IMR-90 (cell line): ENCODE results near the gene NHSL1. TPM values are rescaled to one million over a fixed set of nuclear protein-coding genes. Genes with fewer than 3 reads are reported as not detected.

Source experiments
- ATAC-seq: fragments of 200-7000 bp; cut with Tn5 transposase; 2 replicates; pipeline ENCODE4 v1.9.1; 2020; ENCODE audit warnings: low read depth, mild to moderate bottlenecking, moderate library complexity
- BruUV-seq: library from RNA; stranded (reverse); fragments of 400-500 nt; replicated peaks from 2 replicates; lab custom pipeline; 2021; lab: Mats Ljungman, UMichigan
- CTCF ChIA-PET: fragments of 300-600 bp; formaldehyde crosslinking; extraction: SDS; loops from one replicate; lab custom pipeline; 2021; ENCODE audit warnings: antibody characterized with exemption; lab: Yijun Ruan, JAX
- POLR2A ChIA-PET: fragments of 300-600 bp; sonication (Branson Sonifier 250); formaldehyde crosslinking; loops from one replicate; lab custom pipeline; 2022; ENCODE audit warnings: antibody characterized with exemption; ENCODE audit not compliant: unreplicated experiment; lab: Charles Lee
- DNase-seq: peaks from one replicate; pipeline ENCODE4 v3.0.0; 2013
- H2AFZ ChIP-seq: replicated peaks from 2 replicates; pipeline ENCODE3; 2013; ENCODE audit warnings: low read length, mild to moderate bottlenecking; ENCODE audit not compliant: poor library complexity
- H2AK5ac ChIP-seq: 2 replicates; pipeline ENCODE4 v1.6.1; 2013; ENCODE audit warnings: low read depth, low read length, inconsistent platforms
- H2AK9ac ChIP-seq: replicated peaks from 2 replicates; pipeline ENCODE3; 2013; ENCODE audit warnings: mild to moderate bottlenecking, low read depth, low read length, moderate library complexity; ENCODE audit not compliant: poor library complexity
- H2BK120ac ChIP-seq: 2 replicates; pipeline ENCODE4 v1.6.1; 2013; ENCODE audit warnings: low read depth, low read length, inconsistent platforms
- H2BK15ac ChIP-seq: 3 replicates; pipeline ENCODE4 v1.6.1; 2013; ENCODE audit warnings: low read depth, low read length, inconsistent platforms
- H2BK20ac ChIP-seq: 2 replicates; pipeline ENCODE4 v1.6.1; 2013; ENCODE audit warnings: low read depth, mild to moderate bottlenecking, inconsistent platforms, low read length, moderate library complexity
- H2BK5ac ChIP-seq: 2 replicates; pipeline ENCODE4 v1.6.1; 2013; ENCODE audit warnings: mild to moderate bottlenecking, low read depth, low read length, inconsistent platforms; ENCODE audit not compliant: poor library complexity, severe bottlenecking
- H3K14ac ChIP-seq: replicated peaks from 2 replicates; pipeline ENCODE4 v1.6.1; 2013; ENCODE audit warnings: low read depth, low read length, inconsistent platforms
- H3K18ac ChIP-seq: 2 replicates; pipeline ENCODE4 v1.6.1; 2013; ENCODE audit warnings: low read depth, low read length, control low read depth
- H3K23ac ChIP-seq: 2 replicates; pipeline ENCODE4 v1.6.1; 2013; ENCODE audit warnings: low read depth, low read length, inconsistent platforms
- H3K27ac ChIP-seq: 2 replicates; pipeline ENCODE4 v1.5.1; 2013; ENCODE audit warnings: mild to moderate bottlenecking, control low read depth, low read length; ENCODE audit not compliant: insufficient read depth
- H3K27me3 ChIP-seq: 2 replicates; pipeline ENCODE4 v1.6.1; 2013; ENCODE audit warnings: low read length; ENCODE audit not compliant: control insufficient read depth, insufficient read depth
- H3K36me3 ChIP-seq: 2 replicates; pipeline ENCODE4 v1.6.1; 2013; ENCODE audit warnings: low read length, mixed read lengths; ENCODE audit not compliant: control insufficient read depth, insufficient read depth
- H3K4ac ChIP-seq: 2 replicates; pipeline ENCODE4 v1.6.1; 2013; ENCODE audit warnings: low read depth, low read length, inconsistent platforms
- H3K4me1 ChIP-seq: 2 replicates; pipeline ENCODE4 v1.6.1; 2013; ENCODE audit warnings: low read length, mixed read lengths; ENCODE audit not compliant: control insufficient read depth, insufficient read depth
- H3K4me2 ChIP-seq: 2 replicates; pipeline ENCODE4 v1.6.1; 2013; ENCODE audit warnings: low read depth, mild to moderate bottlenecking, control low read depth, low read length, moderate library complexity
- H3K4me3 ChIP-seq: 2 replicates; pipeline ENCODE4 v1.5.1; 2013; ENCODE audit warnings: low read depth, mild to moderate bottlenecking, control low read depth, low read length, moderate library complexity; ENCODE audit not compliant: insufficient read depth
- H3K56ac ChIP-seq: 2 replicates; pipeline ENCODE4 v1.6.1; 2013; ENCODE audit warnings: low read length, inconsistent platforms; ENCODE audit not compliant: insufficient read depth; ENCODE audit errors: extremely low read depth
- H3K79me1 ChIP-seq, 2 experiments: 2 replicates each; pipeline ENCODE4 v1.6.1; 2013; ENCODE audit warnings: low read length in 2 of 2, inconsistent platforms in 1 of 2, low read depth in 1 of 2
- H3K9ac ChIP-seq: 2 replicates; pipeline ENCODE4 v1.6.1; 2013; ENCODE audit warnings: low read depth, low read length, control low read depth
- H3K9me1 ChIP-seq: 2 replicates; pipeline ENCODE4 v1.6.1; 2013; ENCODE audit warnings: low read length, inconsistent platforms; ENCODE audit not compliant: insufficient read depth
- H3K9me3 ChIP-seq: 2 replicates; pipeline ENCODE4 v1.6.1; 2013; ENCODE audit warnings: low read length; ENCODE audit not compliant: control insufficient read depth, insufficient read depth
- H4K20me1 ChIP-seq: 2 replicates; pipeline ENCODE4 v1.6.1; 2013; ENCODE audit warnings: low read length, inconsistent platforms; ENCODE audit not compliant: insufficient read depth
- H4K5ac ChIP-seq: 2 replicates; pipeline ENCODE4 v1.6.1; 2013; ENCODE audit warnings: mild to moderate bottlenecking, low read depth, low read length, control low read depth
- H4K8ac ChIP-seq, 2 experiments: 2 replicates each; pipeline ENCODE4 v1.6.1; 2013; ENCODE audit warnings: low read depth in 2 of 2, low read length in 2 of 2, control low read depth in 1 of 2, inconsistent platforms in 1 of 2
- H4K91ac ChIP-seq: 2 replicates; pipeline ENCODE4 v1.6.1; 2013; ENCODE audit warnings: low read depth, low read length, inconsistent platforms; ENCODE audit not compliant: insufficient read depth
- MAZ ChIP-seq: IDR thresholded peaks from 2 replicates; pipeline ENCODE4 v1.6.1; 2012; ENCODE audit warnings: low read depth, mild to moderate bottlenecking, low read length, improper control_type of control experiment, moderate library complexity, borderline replicate concordance
- WGBS, 2 experiments: methylation state at CpG; one replicate each; pipeline versions ENCODE4 v1.1.5 to v1.1.7; 2013; ENCODE audit warnings: missing lambda C conversion rate in 2 of 2; ENCODE audit not compliant: insufficient read length in 1 of 2; ENCODE audit errors: extremely low coverage in 2 of 2; 5-methylcytosine and 5-hydroxymethylcytosine counted together
- dilution Hi-C: fragments of 300-500 bp; cut with HindIII; formaldehyde crosslinking; loops from one replicate; pipeline ENCODE4 v1.14.3; 2018; ENCODE audit warnings: low sequenced_read_pairs; ENCODE audit not compliant: unreplicated experiment
- in situ Hi-C: fragments of 300-500 bp; cut with MboI; formaldehyde crosslinking; loops from 3 replicates; pipeline ENCODE4 v1.14.3; 2019; ENCODE audit warnings: low sequenced_read_pairs, inconsistent platforms, mixed read lengths
- intact Hi-C: fragments of 100-400 bp; cut with micrococcal nuclease; formaldehyde crosslinking; loops from 2 replicates; pipeline ENCODE4 v1.10.0; 2022
- polyA plus RNA-seq, 3 experiments: library from polyadenylated mRNA; depleted of rRNA; stranded (reverse); fragments of >200 nt; gene quantifications; 2 replicates each; pipeline ENCODE4 v1.2.3, GENCODE V29; 2012; ENCODE audit warnings: low replicate concordance in 1 of 3
- total RNA-seq: library from RNA; depleted of rRNA; stranded (reverse); fragments of >200 nt; gene quantifications from 2 replicates; pipeline ENCODE4 v1.2.3, GENCODE V29; 2012

The NHSL1 gene
- total and polyA plus RNA-seq, 2 of the 4 experiments (the other 2 are of a cell fraction): 5.6 to 7.2 TPM

DNA sequence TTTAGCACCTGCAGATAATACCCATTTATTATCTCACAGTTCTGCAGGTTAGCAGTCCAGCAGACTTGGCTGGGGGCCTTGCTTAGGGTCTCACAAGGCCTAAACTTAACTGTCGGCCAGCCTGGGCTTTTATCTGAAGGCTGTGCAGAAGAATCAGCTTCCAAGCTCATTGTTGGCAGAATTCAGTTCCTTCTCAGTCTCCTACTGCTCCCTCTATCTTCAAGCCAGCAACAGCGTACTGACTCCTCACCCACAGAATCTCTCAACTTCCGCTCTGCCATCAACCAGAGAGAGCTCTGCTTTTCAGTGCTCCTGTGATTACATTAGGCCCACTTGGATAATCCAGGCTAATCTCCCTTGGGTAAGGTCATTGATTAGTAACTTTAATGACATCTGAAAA, 30.2 kb upstream of the NHSL1 start:
- Histone ChIP-seq H2BK15ac (no peak overlapping the region), H2BK120ac (no peak overlapping the region), H2AFZ (no peak overlapping the region), H3K27ac (no peak overlapping the region), H3K14ac (no peak overlapping the region), H3K36me3 (no peaks in the 10 kb centered on the region), H3K9me1 (no peaks in the 10 kb centered on the region; the same call in 1 of the 2 replicates), H2BK20ac (no peak overlapping the region), H4K5ac (no peak overlapping the region), H3K18ac (no peak overlapping the region), H3K9me3 (no peaks in the 10 kb centered on the region), H3K4ac (no peak overlapping the region), H2BK5ac (no peak overlapping the region), H2AK9ac (no peak overlapping the region), H3K56ac (no peak overlapping the region), H3K4me3 (no peak overlapping the region), H3K4me2 (no peak overlapping the region), H3K9ac (no peak overlapping the region), H4K8ac (no peak overlapping the region), H4K91ac (no peak overlapping the region), H3K4me1 (peaks cover 2% of the 10 kb centered on the region; the same call in 1 of the 2 replicates), H4K20me1 (no peaks in the 10 kb centered on the region), H3K23ac (no peak overlapping the region), H3K27me3 (no peaks in the 10 kb centered on the region), H2AK5ac (no peak overlapping the region), H3K79me1 (peaks cover 25 to 30% of the 10 kb centered on the region in 2 experiments)
- ATAC-seq (no peak), DNase-seq (no peak)
- intact Hi-C loops (no loop called here), dilution Hi-C loops (no loop called here), in situ Hi-C loops (no loop called here)
- no CpG with 5 or more reads among the region's 3 CpGs for WGBS, 2 experiments
- BruUV-seq: no TSS peak
- ChIA-PET CTCF (interaction anchor here (0.6 kb wide), 1 partner anchor 1678 kb away, joined by 3 read pairs; no protein-coding TSS in a partner anchor), POLR2A (no interaction called here)
- no peak for TF ChIP-seq MAZ
